ENCODE measurements around the gene LPP.

DNA sequence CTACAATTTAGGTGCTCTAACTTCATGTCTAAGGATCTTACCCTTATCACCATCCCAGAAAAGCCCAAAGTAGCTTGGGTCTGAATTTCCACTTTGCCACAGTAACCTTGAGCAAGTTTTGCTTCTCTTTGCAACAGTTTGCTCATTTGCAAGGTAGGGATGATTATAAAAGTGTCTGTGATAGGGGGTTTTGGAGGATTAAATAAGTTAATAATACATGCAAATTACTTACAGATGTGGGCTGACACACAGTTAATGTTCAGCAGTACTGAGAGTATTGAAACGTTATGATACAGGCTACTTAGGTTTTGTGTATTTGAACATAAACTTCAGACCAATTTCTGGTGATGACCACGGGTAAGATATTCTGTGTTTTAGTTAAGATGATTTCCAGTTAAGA, 573.1 kb downstream of the LPP start:
- no peak for TF ChIP-seq GATA2 (IDR thresholded peaks at IDR 0.05; ENCODE audit: low read depth, low read length)
- TF ChIP-seq GATA3 (IDR thresholded peaks at IDR 0.05; ENCODE audit: low read depth, low read length) = no peak

Data from SH-SY5Y (cell line).